Right atrium auricular region (tissue), 2 donors: Measurements from ENCODE around the gene RBP3. TPM values are rescaled to one million over a fixed set of nuclear protein-coding genes. Genes with fewer than 3 reads are reported as not detected.

Experiments
- DNase-seq: peaks from one replicate; pipeline ENCODE4 v3.0.0-alpha.2; 2019; ENCODE audit warnings: low spot score
- H3K27ac ChIP-seq, 2 donors: fragments of 200-600 bp; sonication (generic); 1 replicate in 1 of 2; 2 replicates in 1 of 2; pipeline ENCODE4 v1.5.1; 2016 to 2019
- H3K27me3 ChIP-seq, 2 donors: fragments of 200-600 bp; sonication (generic); one replicate each; pipeline versions ENCODE4 v1.5.1 to v1.6.0; 2017 to 2019
- H3K36me3 ChIP-seq: fragments of 200-600 bp; sonication (generic); one replicate; pipeline ENCODE4 v1.5.1; 2016
- H3K4me1 ChIP-seq, 2 donors: fragments of 200-600 bp; sonication (generic); one replicate each; pipeline versions ENCODE4 v1.5.1 to v1.6.0; 2017 to 2019
- H3K4me3 ChIP-seq, 2 donors: fragments of 200-600 bp; sonication (generic); 1 replicate in 1 of 2; 2 replicates in 1 of 2; pipeline ENCODE4 v1.5.1; 2017 to 2019; ENCODE audit warnings: mild to moderate bottlenecking in 1 of 2, moderate library complexity in 1 of 2
- H3K9me3 ChIP-seq, 2 donors: fragments of 200-600 bp; sonication (generic); one replicate each; pipeline ENCODE4 v1.5.1; 2019
- CTCF ChIP-seq, 2 donors: fragments of 200-600 bp; sonication (generic); IDR thresholded peaks; one replicate each; pipeline ENCODE4 v1.5.1; 2019; ENCODE audit warnings: antibody characterized with exemption in 2 of 2
- total RNA-seq, 2 donors: library from RNA; depleted of rRNA; stranded (reverse); fragments of >200 nt; gene quantifications; one replicate each; pipeline ENCODE4 v1.1.0, GENCODE V29; 2016

Gene RBP3
- total RNA-seq, 2 donors from 2014 or later: not detected

- no peak for TF ChIP-seq CTCF (IDR thresholded peaks at IDR 0.05)
- Histone ChIP-seq H3K36me3 (no peaks in the 10 kb centered on the region), H3K4me1 (peaks cover 0 to 6% of the 10 kb centered on the region in 2 donors), H3K27me3 (no peaks in the 10 kb centered on the region), H3K27ac (no peak overlapping the region), H3K9me3 (no peaks in the 10 kb centered on the region), H3K4me3 (no peak overlapping the region)
- DNase-seq: peak; percentile 46
Observed at GRCh38 chr10:47370878-47371277, 22.7 kb downstream of the RBP3 start.

GRCh38 chr10:47371629-47372485, 23.7 kb downstream of the RBP3 start:
- DNase-seq: peak; percentile 43
- no peak for TF ChIP-seq CTCF (IDR thresholded peaks at IDR 0.05)
- Histone ChIP-seq H3K27ac (no peak overlapping the region), H3K4me3 (no peak overlapping the region), H3K27me3 (no peaks in the 10 kb centered on the region), H3K9me3 (no peaks in the 10 kb centered on the region), H3K4me1 (peaks cover 0 to 6% of the 10 kb centered on the region in 2 donors), H3K36me3 (no peaks in the 10 kb centered on the region)

- Histone ChIP-seq H3K4me1 (peaks cover 0 to 6% of the 10 kb centered on the region in 2 donors), H3K27ac (no peak overlapping the region), H3K9me3 (no peaks in the 10 kb centered on the region), H3K36me3 (no peaks in the 10 kb centered on the region), H3K27me3 (no peaks in the 10 kb centered on the region), H3K4me3 (no peak overlapping the region)
- DNase-seq: peak; percentile 47
- TF ChIP-seq CTCF (IDR thresholded peaks at IDR 0.05): no peak
Observed at GRCh38 chr10:47372726-47373125, 24.6 kb downstream of the RBP3 start.

- H3K27me3 ChIP-seq: no peaks in the 10 kb centered on the region
- no peak overlapping the region for H3K27ac ChIP-seq
- H3K4me3 ChIP-seq: no peak overlapping the region
- H3K9me3 ChIP-seq: no peaks in the 10 kb centered on the region
- TF ChIP-seq CTCF (IDR thresholded peaks at IDR 0.05): no peak
- peak; percentile 52 for DNase-seq
- H3K4me1 ChIP-seq: peaks cover 0 to 6% of the 10 kb centered on the region in 2 donors
- H3K36me3 ChIP-seq: no peaks in the 10 kb centered on the region
Observed at GRCh38 chr10:47374611-47375536, 26.7 kb downstream of the RBP3 start.

- no peak for TF ChIP-seq CTCF (IDR thresholded peaks at IDR 0.05)
Observed at GRCh38 chr10:47376522-47377220, 28.5 kb downstream of the RBP3 start.

More at GRCh38 chr10:47376522-47377220, 28.5 kb downstream of the RBP3 start:
- Histone ChIP-seq H3K4me3 (no peak overlapping the region), H3K27me3 (no peaks in the 10 kb centered on the region), H3K9me3 (no peaks in the 10 kb centered on the region), H3K27ac (no peak overlapping the region), H3K36me3 (no peaks in the 10 kb centered on the region), H3K4me1 (peaks cover 0 to 6% of the 10 kb centered on the region in 2 donors)
- peak; percentile 11 for DNase-seq
